H1 (cell line): ENCODE data around the gene GSC. TPM values are rescaled to one million over a fixed set of nuclear protein-coding genes. Genes with fewer than 3 reads are reported as not detected.

ENCODE experiments used
- CTCF ChIA-PET: fragments of 300-600 bp; sonication (Branson Sonifier 250); formaldehyde crosslinking; loops from one replicate; lab custom pipeline; 2021; ENCODE audit not compliant: partially characterized antibody; lab: Charles Lee
- POLR2A ChIA-PET: fragments of 300-600 bp; sonication (Branson Sonifier 250); formaldehyde crosslinking; loops from one replicate; lab custom pipeline; 2021; ENCODE audit warnings: inconsistent platforms; ENCODE audit not compliant: partially characterized antibody; lab: Charles Lee
- DNase-seq, 2 experiments: peaks; one replicate each; pipeline versions ENCODE4 v3.0.0 to v3.0.0-alpha.2; 2010 to 2022; ENCODE audit warnings: low spot score in 2 of 2, low read depth in 1 of 2, mixed read lengths in 1 of 2
- FAIRE-seq: peaks from 2 replicates; lab custom pipeline; 2011; peaks lifted over from hg19 to GRCh38; lab: Jason Lieb, UNC
- H2AFZ ChIP-seq: 2 replicates; pipeline ENCODE4 v1.8.1; 2012; ENCODE audit warnings: low read length, inconsistent platforms
- H2AK5ac ChIP-seq: 2 replicates; pipeline ENCODE4 v1.6.1; 2013; ENCODE audit warnings: low read depth, low read length
- H2BK120ac ChIP-seq: replicated peaks from 2 replicates; pipeline ENCODE3; 2013; ENCODE audit warnings: low read depth, low read length, inconsistent platforms
- H2BK12ac ChIP-seq: 2 replicates; pipeline ENCODE4 v1.6.1; 2013; ENCODE audit warnings: low read depth, low read length
- H2BK15ac ChIP-seq: 2 replicates; pipeline ENCODE4 v1.6.1; 2013; ENCODE audit warnings: low read length
- H2BK20ac ChIP-seq: 2 replicates; pipeline ENCODE4 v1.6.1; 2013; ENCODE audit warnings: low read length
- H2BK5ac ChIP-seq: 2 replicates; pipeline ENCODE4 v1.6.1; 2013; ENCODE audit warnings: low read depth, low read length
- H3K14ac ChIP-seq: 2 replicates; pipeline ENCODE4 v1.6.1; 2013; ENCODE audit warnings: inconsistent platforms; ENCODE audit not compliant: insufficient read length
- H3K18ac ChIP-seq: 2 replicates; pipeline ENCODE4 v1.6.1; 2013; ENCODE audit warnings: low read length; ENCODE audit errors: extremely low read depth
- H3K23ac ChIP-seq: 2 replicates; pipeline ENCODE4 v1.6.1; 2013; ENCODE audit warnings: inconsistent platforms; ENCODE audit not compliant: insufficient read length
- H3K23me2 ChIP-seq: 2 replicates; pipeline ENCODE4 v1.6.1; 2013; ENCODE audit warnings: low read depth, low read length
- H3K27ac ChIP-seq: 2 replicates; pipeline ENCODE4 v1.6.1; 2011; ENCODE audit warnings: low read depth, low read length, inconsistent platforms
- H3K27me3 ChIP-seq, 4 experiments: replicated peaks in 1 of 4; 1 replicate in 1 of 4; 2 replicates in 3 of 4; pipeline versions ENCODE4 v1.6.1 to v1.8.1; 2011 to 2013; ENCODE audit warnings: low read length in 3 of 4, mild to moderate bottlenecking in 3 of 4, inconsistent platforms in 2 of 4, mixed read lengths in 2 of 4, moderate library complexity in 1 of 4; ENCODE audit not compliant: control insufficient read depth in 3 of 4, insufficient read depth in 3 of 4; ENCODE audit errors: extremely low read depth in 1 of 4
- H3K36me3 ChIP-seq, 4 experiments: 2 replicates each; pipeline versions ENCODE4 v1.6.1 to v1.8.1; 2011 to 2013; ENCODE audit warnings: mild to moderate bottlenecking in 4 of 4, low read length in 3 of 4, moderate library complexity in 2 of 4, control low read depth in 1 of 4, inconsistent platforms in 1 of 4; ENCODE audit not compliant: insufficient read depth in 4 of 4, control insufficient read depth in 2 of 4
- H3K4ac ChIP-seq: replicated peaks from 2 replicates; pipeline ENCODE3; 2013; ENCODE audit warnings: low read length, low read depth, mixed read lengths, inconsistent platforms; ENCODE audit not compliant: insufficient read length
- H3K4me1 ChIP-seq, 4 experiments: replicated peaks in 1 of 4; 1 replicate in 1 of 4; 2 replicates in 3 of 4; pipeline versions ENCODE4 v1.6.1 to v1.8.1; 2011 to 2013; ENCODE audit warnings: low read length in 3 of 4, inconsistent platforms in 2 of 4, mixed read lengths in 1 of 4; ENCODE audit not compliant: insufficient read depth in 4 of 4, control insufficient read depth in 3 of 4
- H3K4me2 ChIP-seq, 2 experiments: 2 replicates each; pipeline versions ENCODE4 v1.6.1 to v1.8.1; 2011 to 2013; ENCODE audit warnings: low read depth in 2 of 2, low read length in 2 of 2, control low read depth in 1 of 2, inconsistent platforms in 1 of 2, mild to moderate bottlenecking in 1 of 2; ENCODE audit not compliant: insufficient read depth in 1 of 2
- H3K4me3 ChIP-seq, 4 experiments: fragments of 200-600, 300-600 bp in 1 of 4; sonication (generic), shearing (Covaris generic), sonication (Bioruptor Twin) in 1 of 4; 2 replicates each; pipeline versions ENCODE4 v1.5.1 to v1.8.1; 2011 to 2016; ENCODE audit warnings: low read length in 4 of 4, low read depth in 3 of 4, control low read depth in 2 of 4, inconsistent platforms in 2 of 4, mild to moderate bottlenecking in 2 of 4, mixed read lengths in 1 of 4, moderate library complexity in 1 of 4; ENCODE audit not compliant: insufficient read depth in 2 of 4; ENCODE audit errors: extremely low read depth in 1 of 4
- H3K56ac ChIP-seq: replicated peaks from 2 replicates; pipeline ENCODE3; 2013; ENCODE audit warnings: low read depth, mild to moderate bottlenecking, mixed read lengths, low read length, inconsistent platforms; ENCODE audit not compliant: insufficient read length
- H3K79me1 ChIP-seq: 2 replicates; pipeline ENCODE4 v1.6.1; 2013; ENCODE audit warnings: low read depth, low read length, control low read depth
- H3K79me2 ChIP-seq, 2 experiments: 2 replicates each; pipeline versions ENCODE4 v1.6.1 to v1.8.1; 2012 to 2013; ENCODE audit warnings: low read length in 2 of 2, mild to moderate bottlenecking in 2 of 2, inconsistent platforms in 1 of 2; ENCODE audit not compliant: insufficient read depth in 2 of 2, control insufficient read depth in 1 of 2
- H3K9ac ChIP-seq, 4 experiments: replicated peaks in 1 of 4; 1 replicate in 1 of 4; 2 replicates in 3 of 4; pipeline versions ENCODE4 v1.6.1 to v1.8.1; 2011 to 2013; ENCODE audit warnings: low read depth in 3 of 4, low read length in 3 of 4, control low read depth in 2 of 4, mild to moderate bottlenecking in 2 of 4, moderate library complexity in 2 of 4, inconsistent platforms in 1 of 4; ENCODE audit errors: extremely low read depth in 1 of 4
- H3K9me3 ChIP-seq, 2 experiments: 2 replicates each; pipeline versions ENCODE4 v1.6.1 to v1.8.1; 2012 to 2013; ENCODE audit warnings: mild to moderate bottlenecking in 2 of 2, moderate library complexity in 2 of 2, control low read depth in 1 of 2, inconsistent platforms in 1 of 2, low read depth in 1 of 2, low read length in 1 of 2, mixed read lengths in 1 of 2; ENCODE audit not compliant: insufficient read depth in 2 of 2
- H4K20me1 ChIP-seq, 2 experiments: replicated peaks in 1 of 2; 2 replicates each; pipeline versions ENCODE3 to v1.8.1; 2011 to 2013; ENCODE audit warnings: inconsistent platforms in 2 of 2, low read length in 2 of 2, mild to moderate bottlenecking in 1 of 2; ENCODE audit not compliant: insufficient read depth in 2 of 2, control insufficient read depth in 1 of 2
- H4K5ac ChIP-seq: 2 replicates; pipeline ENCODE4 v1.6.1; 2013; ENCODE audit warnings: low read length, low read depth, mixed read lengths, inconsistent platforms; ENCODE audit not compliant: insufficient read length
- H4K8ac ChIP-seq: 2 replicates; pipeline ENCODE4 v1.8.0; 2013; ENCODE audit warnings: mild to moderate bottlenecking, moderate library complexity, low read length, inconsistent platforms; ENCODE audit not compliant: insufficient read depth; ENCODE audit errors: extremely low read depth
- H4K91ac ChIP-seq: replicated peaks from 2 replicates; pipeline ENCODE3; 2013; ENCODE audit warnings: low read length, mixed read lengths, inconsistent platforms; ENCODE audit not compliant: insufficient read length
- ASH2L ChIP-seq: fragments of 200-600, 300-600 bp; sonication (generic); IDR thresholded peaks from one replicate; pipeline ENCODE4 v1.7.1; 2017; ENCODE audit warnings: low read length
- BACH1 ChIP-seq: IDR thresholded peaks from 2 replicates; pipeline ENCODE4 v1.6.1; 2012; ENCODE audit warnings: low read length, improper control_type of control experiment
- BCL11A ChIP-seq, 2 experiments: IDR thresholded peaks; one replicate each; pipeline ENCODE4 v1.6.1; 2011; ENCODE audit warnings: low read depth in 2 of 2, low read length in 2 of 2, mild to moderate bottlenecking in 2 of 2
- CBX8 ChIP-seq: fragments of 300-800, 300-1000 bp; sonication (generic); IDR thresholded peaks from 2 replicates; pipeline ENCODE4 v1.7.1; 2016; ENCODE audit warnings: low read depth, low read length, borderline replicate concordance
- FOSL1 ChIP-seq: IDR thresholded peaks from 2 replicates; pipeline ENCODE4 v1.6.1; 2011; ENCODE audit warnings: mild to moderate bottlenecking, low read depth, low read length, moderate library complexity; ENCODE audit not compliant: insufficient read depth
- KDM5A ChIP-seq: fragments of 200-600 bp; IDR thresholded peaks from 2 replicates; pipeline ENCODE4 v1.7.1; 2012; ENCODE audit warnings: mild to moderate bottlenecking, low read length, inconsistent platforms, mixed read lengths
- MAX ChIP-seq: IDR thresholded peaks from 2 replicates; pipeline ENCODE4 v1.6.1; 2012; ENCODE audit warnings: inconsistent platforms
- NRF1 ChIP-seq: IDR thresholded peaks from 2 replicates; pipeline ENCODE4 v1.6.1; 2011; ENCODE audit warnings: mild to moderate bottlenecking, low read depth, low read length, improper control_type of control experiment
- POLR2AphosphoS5 ChIP-seq: IDR thresholded peaks from 2 replicates; pipeline ENCODE4 v1.6.1; 2011; ENCODE audit warnings: low read depth, low read length
- RAD21 ChIP-seq, 2 experiments: IDR thresholded peaks in 1 of 2; conservative IDR thresholded peaks in 1 of 2; 2 replicates each; pipeline ENCODE4 v1.6.1; 2011; ENCODE audit warnings: low read depth in 2 of 2, low read length in 2 of 2, improper control_type of control experiment in 1 of 2, inconsistent platforms in 1 of 2, mild to moderate bottlenecking in 1 of 2, moderate library complexity in 1 of 2
- RBBP5 ChIP-seq: IDR thresholded peaks from 2 replicates; pipeline ENCODE4 v1.7.1; 2012; ENCODE audit warnings: low read depth, mild to moderate bottlenecking, inconsistent platforms, low read length, moderate library complexity, borderline replicate concordance
- RXRA ChIP-seq: IDR thresholded peaks from 2 replicates; pipeline ENCODE4 v1.6.1; 2011; ENCODE audit warnings: low read depth, mild to moderate bottlenecking, low read length, moderate library complexity; ENCODE audit not compliant: insufficient read depth
- SAP30 ChIP-seq: fragments of 300-600 bp; sonication (generic); IDR thresholded peaks from 2 replicates; pipeline ENCODE4 v1.7.1; 2012; ENCODE audit warnings: low read length, moderate library complexity, mild to moderate bottlenecking, inconsistent platforms; ENCODE audit not compliant: insufficient read depth, insufficient replicate concordance
- SP1 ChIP-seq: IDR thresholded peaks from 2 replicates; pipeline ENCODE4 v1.6.1; 2011; ENCODE audit warnings: low read depth, low read length
- WGBS, 2 experiments: shearing (Covaris generic) in 1 of 2; methylation state at CpG; one replicate each; pipeline versions ENCODE4 v1.1.6 to v1.1.7; 2013 to 2015; ENCODE audit warnings: low lambda C conversion rate in 2 of 2, mixed read lengths in 2 of 2, inconsistent platforms in 1 of 2, low coverage in 1 of 2, missing lambda C conversion rate in 1 of 2; ENCODE audit not compliant: insufficient replicate concordance in 2 of 2, insufficient coverage in 1 of 2, insufficient read length in 1 of 2; ENCODE audit errors: extremely low coverage in 1 of 2, missing lambda C conversion rate in 1 of 2; 5-methylcytosine and 5-hydroxymethylcytosine counted together
- polyA plus RNA-seq, 7 experiments: library from polyadenylated mRNA; depleted of rRNA in 3 of 7; stranded (reverse) in 5 of 7; unstranded in 2 of 7; fragments of >200 nt in 5 of 7; fragments of 200-250 nt in 2 of 7; gene quantifications; 1 replicate in 5 of 7; 2 replicates in 1 of 7; 4 replicates in 1 of 7; pipeline versions ENCODE4 v1.2.1 to v1.2.3, GENCODE V29; 2011 to 2013; ENCODE audit warnings: missing spikeins in 2 of 7, mixed read lengths in 2 of 7
- total RNA-seq: library from RNA; stranded (reverse); fragmentation: NEBNext Ultra II Directional; extraction: Animal tissue kit (Norgen Biotek cat#: 25700); gene quantifications from 2 replicates; pipeline ENCODE4 v1.2.1, GENCODE V29; 2021

The GSC gene
- total and polyA plus RNA-seq, 2 of the 8 experiments (the other 6 are each of a cell fraction or from before 2014, with no cell fraction given), result 0.17 to 0.54 TPM

GRCh38 chr14:94738097-94738496, 31.8 kb downstream of the GSC start:
- no peak for DNase-seq
- Histone ChIP-seq H2AK5ac (no peak overlapping the region), H2BK120ac (no peak overlapping the region), H3K27ac (no peak overlapping the region), H2BK15ac (no peak overlapping the region), H3K4me2 (no peak overlapping the region), H3K9ac (no peak overlapping the region), H2AFZ (no peak overlapping the region), H4K8ac (no peak overlapping the region), H2BK20ac (no peak overlapping the region), H3K23me2 (peaks cover 2% of the 10 kb centered on the region; the same call in 1 of the 2 replicates), H4K20me1 (no peaks in the 10 kb centered on the region), H3K4ac (no peak overlapping the region), H3K79me2 (no peaks in the 10 kb centered on the region), H4K5ac (no peak overlapping the region), H3K18ac (no peak overlapping the region), H4K91ac (no peak overlapping the region), H3K56ac (no peak overlapping the region), H3K36me3 (no peaks in the 10 kb centered on the region), H3K4me3 (no peak overlapping the region), H3K79me1 (no peaks in the 10 kb centered on the region), H3K9me3 (no peaks in the 10 kb centered on the region), H2BK12ac (no peak overlapping the region), H2BK5ac (no peak overlapping the region), H3K14ac (no peak overlapping the region), H3K23ac (no peak overlapping the region), H3K27me3 (no peaks in the 10 kb centered on the region), H3K4me1 (no peaks in the 10 kb centered on the region)
- POLR2A ChIA-PET, result no interaction called here
- CTCF ChIA-PET, result interaction anchor here (3.3 kb wide), 1 partner anchor 11 kb away, joined by 17 read pairs; no protein-coding TSS in a partner anchor
- FAIRE-seq, result no peak
- 96% methylated on average over 7 of the region's 7 CpGs; no CpG with 5 or more reads in 1 of the 2 experiments for WGBS, 2 experiments
- TF ChIP-seq MAX (no peak), FOSL1 (no peak), SP1 (no peak), RBBP5 (no peak), ASH2L (no peak), RXRA (no peak), CBX8 (no peak), POLR2AphosphoS5 (no peak), BACH1 (no peak), RAD21 (IDR thresholded peaks at IDR 0.05 in 1 of 2, conservative IDR thresholded peaks at IDR 0.05 in 1 of 2; ENCODE audit: low read depth in 2 of 2, low read length in 2 of 2) (no peak), BCL11A (IDR thresholded peaks at IDR 0.05; ENCODE audit: low read depth in 2 of 2, low read length in 2 of 2) (no peak), SAP30 (no peak), NRF1 (no peak), KDM5A (no peak)
